K562 (cell line): ENCODE measurements around the gene ZKSCAN1. TPM values are rescaled to one million over a fixed set of nuclear protein-coding genes. Genes with fewer than 3 reads are reported as not detected.

Source experiments
- ATAC-seq: fragments of 200-7000 bp; cut with Tn5 transposase; 3 replicates; pipeline ENCODE4 v1.9.1; 2020; ENCODE audit warnings: moderate library complexity
- BruUV-seq: library from RNA; stranded (reverse); fragments of 400-500 nt; replicated peaks from 2 replicates; lab custom pipeline; 2021; lab: Mats Ljungman, UMichigan
- CTCF ChIA-PET: fragments of 300-600 bp; formaldehyde crosslinking; extraction: SDS; loops from one replicate; lab custom pipeline; 2021; ENCODE audit warnings: low intra/inter-chr PET ratio; lab: Yijun Ruan, JAX
- POLR2A ChIA-PET: fragments of 300-600, 350-650 bp; sonication (Branson Sonifier 250); formaldehyde crosslinking; extraction: SDS; loops from one replicate; lab custom pipeline; 2021; ENCODE audit warnings: antibody characterized with exemption, inconsistent platforms; lab: Yijun Ruan, JAX
- DNase-seq, 4 experiments: peaks; one replicate each; pipeline versions ENCODE4 v3.0.0 to v3.0.0-alpha.2; 2011 to 2018; ENCODE audit warnings: low spot score in 3 of 4, mixed read lengths in 3 of 4; ENCODE audit errors: extremely low read depth in 1 of 4
- FAIRE-seq: peaks from 2 replicates; lab custom pipeline; 2011; peaks lifted over from hg19 to GRCh38; lab: Jason Lieb, UNC
- H2AFZ ChIP-seq: 2 replicates; pipeline ENCODE4 v1.6.0; 2011; ENCODE audit warnings: low read depth, low read length, control low read depth, inconsistent platforms
- H3K27ac ChIP-seq: fragments of 200-600 bp; 3 replicates; pipeline ENCODE4 v1.8.0; 2011; ENCODE audit warnings: low read depth, mild to moderate bottlenecking, control low read depth, inconsistent platforms, low read length, moderate library complexity, mixed read lengths; ENCODE audit errors: extremely low read depth
- H3K27me3 ChIP-seq, 2 experiments: fragments of 300-600 bp in 1 of 2; 2 replicates in 1 of 2; 3 replicates in 1 of 2; pipeline versions ENCODE4 v1.6.0 to v1.8.0; 2011; ENCODE audit warnings: inconsistent platforms in 2 of 2, low read length in 2 of 2, mild to moderate bottlenecking in 1 of 2, mixed read lengths in 1 of 2, moderate library complexity in 1 of 2; ENCODE audit not compliant: control insufficient read depth in 2 of 2, insufficient read depth in 2 of 2
- H3K36me3 ChIP-seq: fragments of 300-600 bp; 3 replicates; pipeline ENCODE4 v1.8.0; 2011; ENCODE audit warnings: mild to moderate bottlenecking, low read length, inconsistent platforms; ENCODE audit not compliant: control insufficient read depth, insufficient read depth
- H3K4me1 ChIP-seq, 2 experiments: fragments of 200-600 bp in 1 of 2; replicated peaks in 1 of 2; 2 replicates in 1 of 2; 3 replicates in 1 of 2; pipeline versions ENCODE4 v1.5.1 to v1.8.0; 2011; ENCODE audit warnings: inconsistent platforms in 2 of 2, low read length in 2 of 2, mild to moderate bottlenecking in 1 of 2, mixed read lengths in 1 of 2, moderate library complexity in 1 of 2; ENCODE audit not compliant: control insufficient read depth in 2 of 2, insufficient read depth in 2 of 2
- H3K4me2 ChIP-seq: 2 replicates; pipeline ENCODE4 v1.6.1; 2011; ENCODE audit warnings: low read length, control low read depth, inconsistent platforms, mixed read lengths; ENCODE audit not compliant: insufficient read depth
- H3K4me3 ChIP-seq: fragments of 200-600 bp; sonication (generic), shearing (Covaris generic); 2 replicates; pipeline ENCODE4 v1.5.1; 2016; ENCODE audit warnings: control low read depth, inconsistent platforms
- H3K79me2 ChIP-seq: fragments of 200-600 bp; 3 replicates; pipeline ENCODE4 v1.8.0; 2011; ENCODE audit warnings: low read length, inconsistent platforms; ENCODE audit not compliant: control insufficient read depth, insufficient read depth
- H3K9ac ChIP-seq, 2 experiments: 2 replicates each; pipeline versions ENCODE4 v1.6.0 to v1.6.1; 2011; ENCODE audit warnings: low read depth in 2 of 2, low read length in 2 of 2, control low read depth in 1 of 2, inconsistent platforms in 1 of 2, mild to moderate bottlenecking in 1 of 2, mixed read lengths in 1 of 2; ENCODE audit not compliant: insufficient read depth in 1 of 2
- H3K9me1 ChIP-seq: one replicate; pipeline ENCODE4 v1.6.0; 2011; ENCODE audit warnings: inconsistent platforms, mild to moderate bottlenecking, low read length, moderate library complexity; ENCODE audit not compliant: control insufficient read depth, insufficient read depth
- H3K9me3 ChIP-seq: replicated peaks from 2 replicates; pipeline ENCODE4 v1.5.1; 2011; ENCODE audit warnings: low read depth, low read length, inconsistent platforms; ENCODE audit not compliant: control insufficient read depth, insufficient read depth
- H4K20me1 ChIP-seq: replicated peaks from 2 replicates; pipeline ENCODE4 v1.6.1; 2011; ENCODE audit warnings: low read length, inconsistent platforms, mixed read lengths; ENCODE audit not compliant: control insufficient read depth, insufficient read depth
- CXXC5 ChIP-seq: fragments of 250-450 bp; sonication (Bioruptor Pico); IDR thresholded peaks from 2 replicates; pipeline ENCODE4 v1.8.0; 2022; ENCODE audit warnings: inconsistent platforms, mild to moderate bottlenecking, moderate library complexity
- FOXA3 ChIP-seq, 2 experiments: fragments of 450-650 bp in 1 of 2; sonication (generic) in 1 of 2; formaldehyde crosslinking; IDR thresholded peaks in 1 of 2; conservative IDR thresholded peaks in 1 of 2; 2 replicates each; pipeline versions ENCODE4 v1.4.0 to v1.8.0; 2020 to 2022; ENCODE audit warnings: mild to moderate bottlenecking in 2 of 2, missing genetic modification reagents in 1 of 2
- GMEB1 ChIP-seq: fragments of 250-450 bp; sonication (Bioruptor Pico); IDR thresholded peaks from 2 replicates; pipeline ENCODE4 v1.4.0; 2020; ENCODE audit warnings: mild to moderate bottlenecking
- HDAC1 ChIP-seq, 2 experiments: fragments of 450-650 bp; IDR thresholded peaks; 2 replicates each; pipeline ENCODE4 v1.6.1; 2016 to 2017; ENCODE audit warnings: inconsistent platforms in 1 of 2, mild to moderate bottlenecking in 1 of 2, moderate library complexity in 1 of 2
- HEY1 ChIP-seq: fragments of 250-450 bp; sonication (Bioruptor Pico); IDR thresholded peaks from 2 replicates; pipeline ENCODE4 v1.5.0; 2020; ENCODE audit warnings: mild to moderate bottlenecking, moderate library complexity, borderline replicate concordance
- SREBF2 ChIP-seq: sonication (generic); formaldehyde crosslinking; IDR thresholded peaks from 2 replicates; pipeline ENCODE4 v1.4.0; 2020; ENCODE audit warnings: mild to moderate bottlenecking, missing genetic modification reagents
- ZNF408 ChIP-seq: fragments of 250-450 bp; sonication (Bioruptor Pico); IDR thresholded peaks from 2 replicates; pipeline ENCODE4 v1.4.0; 2020; ENCODE audit warnings: low read depth, mild to moderate bottlenecking, moderate library complexity
- ZNF780A ChIP-seq: fragments of 250-450 bp; sonication (Bioruptor Pico); IDR thresholded peaks from 2 replicates; pipeline ENCODE4 v1.5.0; 2021; ENCODE audit warnings: mild to moderate bottlenecking
- WGBS: fragments of 100-300 bp; shearing (Covaris generic); methylation state at CpG from one replicate; pipeline ENCODE4 v1.1.6; 2016; ENCODE audit warnings: low coverage, mixed read lengths; ENCODE audit not compliant: insufficient coverage; ENCODE audit errors: missing lambda C conversion rate; 5-methylcytosine and 5-hydroxymethylcytosine counted together
- in situ Hi-C: fragments of 300-500 bp; cut with MboI; formaldehyde crosslinking; loops from 4 replicates; pipeline ENCODE4 v1.15.0; 2018; ENCODE audit warnings: inconsistent platforms, mixed read lengths
- intact Hi-C: fragments of 100-400 bp; cut with micrococcal nuclease; formaldehyde crosslinking; loops from 2 replicates; pipeline ENCODE4 v1.14.2; 2022
- polyA plus RNA-seq, 8 experiments: library from polyadenylated mRNA; depleted of rRNA in 4 of 8; stranded (reverse) in 5 of 8; unstranded in 3 of 8; fragments of >200 nt; fragmentation: Nextera tagmentation in 2 of 8; fragmentation: Illumina TruSeq in 1 of 8; extraction: Ambion mirVana in 2 of 8; extraction: Trizol in 1 of 8; gene quantifications; 2 replicates each; pipeline versions ENCODE4 v1.2.1 to v1.2.3, GENCODE V29; 2011 to 2014; ENCODE audit warnings: inconsistent platforms in 1 of 8, missing spikeins in 1 of 8
- total RNA-seq, 7 experiments: library from RNA; depleted of rRNA in 6 of 7; stranded (reverse); fragments of >200 nt in 6 of 7; fragmentation: Illumina TruSeq in 2 of 7; extraction: Trizol in 2 of 7; gene quantifications; 2 replicates each; pipeline versions ENCODE4 v1.2.1 to v1.2.3, GENCODE V29; 2011 to 2021; ENCODE audit warnings: low replicate concordance in 1 of 7

The ZKSCAN1 gene
- total and polyA plus RNA-seq, 9 of the 15 experiments (the other 6 are each of a cell fraction or from before 2014, with no cell fraction given): 5.3 to 43.0 (median 23.2) TPM

DNA sequence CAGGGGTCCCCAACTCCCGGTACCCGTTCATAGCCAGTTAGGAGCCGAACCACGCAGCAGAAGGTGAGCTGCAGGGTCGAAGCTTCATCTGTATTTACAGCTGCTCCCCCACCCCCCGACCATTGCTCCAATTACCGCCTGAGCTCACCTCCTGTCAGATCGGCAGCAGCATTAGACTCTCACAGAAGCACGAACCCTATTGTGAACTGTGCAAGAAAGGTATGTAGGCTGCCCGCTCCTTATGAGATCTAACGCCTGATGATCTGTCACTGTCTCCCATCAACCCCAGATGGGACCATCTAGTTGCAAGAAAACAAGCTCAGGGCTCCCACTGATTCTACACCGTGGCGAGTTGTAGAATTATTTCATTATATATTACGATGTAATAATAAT is 24.9 kb upstream of the ZKSCAN1 start:
- Histone ChIP-seq H3K4me1 (peaks cover 7 to 16% of the 10 kb centered on the region in 2 experiments; a peak in 3 of 5 replicates), H2AFZ (peak overlapping the region; percentile 57; the same call in 1 of the 2 replicates)
- TF ChIP-seq ZNF408 (CRISPR knock-in tag) (no peak), CXXC5 (CRISPR knock-in tag) (no peak), ZNF780A (CRISPR knock-in tag) (no peak), GMEB1 (no peak), SREBF2 (CRISPR knock-in tag) (no peak), FOXA3 (CRISPR knock-in tag; conservative IDR thresholded peaks at IDR 0.05 in 1 of 2, IDR thresholded peaks at IDR 0.05 in 1 of 2) (0 out of 4 replicates have a peak, but pooled peaks of 1 of the 2 experiments have one; percentile 36), HEY1 (CRISPR knock-in tag) (no peak), HDAC1 (IDR thresholded peaks at IDR 0.05) (no peak)
- TF ChIP-seq, all 486 proteins: peak for 1
- ChIA-PET POLR2A (interaction anchor here (0.5 to 1.0 kb wide), 3 partner anchors 16 to 105 kb away, joined by 3 read pairs; partner anchors contain the start of gene TRIM4), CTCF (interaction anchor here (1.1 to 3.5 kb wide), 4 partner anchors 11 to 359 kb away, joined by 3 to 24 read pairs (median 6); no protein-coding TSS in a partner anchor)
- Histone ChIP-seq H4K20me1 (0 out of 2 replicates have a peak, but pooled peaks cover 4% of the 10 kb centered on the region), H3K79me2 (no peaks in the 10 kb centered on the region), H3K9me1 (no peaks in the 10 kb centered on the region), H3K4me3 (no peak overlapping the region), H3K27ac (no peak overlapping the region), H3K9me3 (no peaks in the 10 kb centered on the region), H3K9ac (no peak overlapping the region), H3K27me3 (peaks cover 24 to 45% of the 10 kb centered on the region in 2 experiments), H3K4me2 (no peak overlapping the region; the same call in 1 of the 2 replicates), H3K36me3 (no peaks in the 10 kb centered on the region)
- 52% methylated on average over 14 of the region's 14 CpGs for WGBS
- ATAC-seq (no peak), DNase-seq (no peak), FAIRE-seq (no peak)
- intact Hi-C loops: loop anchor here (2.0 to 10.0 kb wide), 3 partner anchors 90 to 463 kb away; partner anchors contain the start of genes PVRIG and ZNF3
- BruUV-seq: no TSS peak
- in situ Hi-C loops: loop anchor here (5.0 to 10.0 kb wide), 3 partner anchors 73 to 224 kb away; partner anchors contain the start of genes MBLAC1, PVRIG and TRIM4
